ENCODE data around the gene ERMAP.

Gene ERMAP

GRCh38 chr1:42801832-42802473 is 15.0 kb upstream of the ERMAP start:
- TF ChIP-seq REST (IDR thresholded peaks at IDR 0.05; ENCODE audit: insufficient read depth in 1 of 2, low read depth in 2 of 2, low read length in 2 of 2) (no peak), SIN3A (IDR thresholded peaks at IDR 0.05; ENCODE audit: borderline replicate concordance, insufficient read depth, low read length) (no peak), FOXP2 (optimal IDR thresholded peaks at IDR 0.05; ENCODE audit: borderline replicate concordance, extremely low read depth, extremely low read length, insufficient read depth) (no peak), TAF1 (IDR thresholded peaks at IDR 0.05; ENCODE audit: borderline replicate concordance, insufficient read depth, low read length) (no peak), POLR2AphosphoS5 (IDR thresholded peaks at IDR 0.05; ENCODE audit: low read depth, low read length) (no peak)

- no peak for TF ChIP-seq SIN3A (IDR thresholded peaks at IDR 0.05; ENCODE audit: borderline replicate concordance, insufficient read depth, low read length)
- no peak for TF ChIP-seq REST (IDR thresholded peaks at IDR 0.05; ENCODE audit: insufficient read depth in 1 of 2, low read depth in 2 of 2, low read length in 2 of 2)
- no peak for TF ChIP-seq TAF1 (IDR thresholded peaks at IDR 0.05; ENCODE audit: borderline replicate concordance, insufficient read depth, low read length)
- TF ChIP-seq FOXP2 (optimal IDR thresholded peaks at IDR 0.05; ENCODE audit: borderline replicate concordance, extremely low read depth, extremely low read length, insufficient read depth): no peak
- no peak for TF ChIP-seq POLR2AphosphoS5 (IDR thresholded peaks at IDR 0.05; ENCODE audit: low read depth, low read length)
These were observed 10.8 kb upstream of the ERMAP start for GRCh38 chr1:42806171-42806570.

- TF ChIP-seq SIN3A (IDR thresholded peaks at IDR 0.05; ENCODE audit: borderline replicate concordance, insufficient read depth, low read length): no peak
- TF ChIP-seq FOXP2 (optimal IDR thresholded peaks at IDR 0.05; ENCODE audit: borderline replicate concordance, extremely low read depth, extremely low read length, insufficient read depth): no peak
- no peak for TF ChIP-seq POLR2AphosphoS5 (IDR thresholded peaks at IDR 0.05; ENCODE audit: low read depth, low read length)
These were observed 10.3 kb upstream of the ERMAP start for GRCh38 chr1:42806593-42806992.

DNA sequence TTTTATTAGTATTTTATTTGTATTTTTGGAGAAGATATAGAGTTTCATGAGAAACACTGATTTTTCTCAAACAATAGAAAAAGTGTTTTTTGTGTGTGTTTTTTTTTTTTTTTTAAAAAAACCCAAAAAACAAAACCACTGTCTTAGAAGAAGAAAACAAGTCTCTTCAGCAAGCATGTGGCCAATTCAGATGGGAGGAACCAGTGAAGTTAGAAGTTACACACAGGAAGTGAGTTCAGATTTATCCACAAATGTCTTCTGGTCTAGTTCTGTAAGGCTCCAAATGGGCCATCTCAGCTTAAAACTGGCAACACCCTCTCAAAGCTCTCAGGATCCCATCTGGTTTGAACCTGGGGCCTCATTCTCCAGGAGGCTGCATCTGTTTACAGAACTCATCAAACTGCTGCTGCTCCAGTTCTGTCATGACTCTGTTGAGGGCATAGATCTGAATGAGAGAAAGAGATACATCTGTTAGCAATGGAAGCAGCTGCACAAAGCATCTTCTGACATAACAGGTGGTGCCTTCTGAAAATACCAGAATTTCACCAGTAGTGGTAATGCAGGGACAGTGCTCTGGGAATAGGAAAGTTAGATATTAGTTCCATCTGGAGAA is 9.8 kb upstream of the ERMAP start:
- no peak for TF ChIP-seq FOXP2 (optimal IDR thresholded peaks at IDR 0.05; ENCODE audit: borderline replicate concordance, extremely low read depth, extremely low read length, insufficient read depth)
- TF ChIP-seq TAF1 (IDR thresholded peaks at IDR 0.05; ENCODE audit: borderline replicate concordance, insufficient read depth, low read length): no peak
- no peak for TF ChIP-seq REST (IDR thresholded peaks at IDR 0.05; ENCODE audit: insufficient read depth in 1 of 2, low read depth in 2 of 2, low read length in 2 of 2)
- no peak for TF ChIP-seq POLR2AphosphoS5 (IDR thresholded peaks at IDR 0.05; ENCODE audit: low read depth, low read length)
- no peak for TF ChIP-seq SIN3A (IDR thresholded peaks at IDR 0.05; ENCODE audit: borderline replicate concordance, insufficient read depth, low read length)

DNA sequence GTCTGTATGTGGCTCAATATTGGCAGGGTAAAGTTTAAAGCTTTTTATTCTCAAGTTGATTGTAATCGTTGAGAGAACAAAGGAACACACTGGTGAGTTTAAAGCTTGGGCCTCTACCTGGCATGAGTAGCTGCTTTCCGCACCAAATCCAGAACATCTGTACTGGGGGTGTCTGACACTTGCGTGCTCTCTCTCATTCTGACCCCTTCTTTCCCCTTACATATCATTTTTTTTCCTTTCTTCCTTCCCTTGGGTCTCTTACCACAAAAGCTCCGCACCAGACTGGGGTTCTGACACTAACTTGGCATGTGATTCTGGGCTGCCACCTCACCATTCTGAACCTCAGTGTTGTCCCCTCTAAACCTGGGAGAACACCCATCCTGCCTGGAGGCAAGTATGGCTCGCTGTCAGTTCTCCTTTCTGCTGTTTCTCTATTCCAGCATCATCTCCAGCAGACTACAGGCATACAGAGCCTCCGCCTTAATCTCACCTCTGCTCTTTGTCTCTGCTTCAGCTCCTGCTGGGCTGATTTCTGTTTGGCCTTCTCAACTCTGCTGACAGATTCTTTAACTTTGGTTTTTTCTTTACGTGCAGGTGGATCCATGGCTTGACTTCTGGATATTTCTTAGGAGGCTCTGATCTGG is 859 bp upstream of the ERMAP start:
- no peak for TF ChIP-seq TAF1 (IDR thresholded peaks at IDR 0.05; ENCODE audit: borderline replicate concordance, insufficient read depth, low read length)
- no peak for TF ChIP-seq FOXP2 (optimal IDR thresholded peaks at IDR 0.05; ENCODE audit: borderline replicate concordance, extremely low read depth, extremely low read length, insufficient read depth)
- TF ChIP-seq SIN3A (IDR thresholded peaks at IDR 0.05; ENCODE audit: borderline replicate concordance, insufficient read depth, low read length): no peak

DNA sequence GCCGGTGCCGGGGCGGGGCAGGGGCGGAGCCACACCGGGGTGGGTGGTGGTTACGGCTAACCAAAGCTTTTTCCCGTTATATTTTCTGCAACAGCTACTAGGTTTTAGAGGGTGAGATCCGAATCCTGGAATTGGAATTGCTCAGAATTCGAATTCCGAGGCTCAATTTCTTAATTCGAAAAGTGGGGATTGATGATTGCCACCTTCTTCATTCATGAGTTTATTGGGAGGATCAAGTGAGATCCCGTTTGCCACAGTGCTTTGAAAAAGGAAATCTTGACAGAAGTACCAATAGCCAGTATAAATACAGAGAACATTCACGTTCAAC is 482 bp downstream of the ERMAP start:
- TF ChIP-seq REST (IDR thresholded peaks at IDR 0.05; ENCODE audit: insufficient read depth in 1 of 2, low read depth in 2 of 2, low read length in 2 of 2) (no peak), FOXP2 (optimal IDR thresholded peaks at IDR 0.05; ENCODE audit: borderline replicate concordance, extremely low read depth, extremely low read length, insufficient read depth) (no peak), POLR2AphosphoS5 (IDR thresholded peaks at IDR 0.05; ENCODE audit: low read depth, low read length) (no peak), TAF1 (IDR thresholded peaks at IDR 0.05; ENCODE audit: borderline replicate concordance, insufficient read depth, low read length) (no peak), SIN3A (IDR thresholded peaks at IDR 0.05; ENCODE audit: borderline replicate concordance, insufficient read depth, low read length) (no peak)

All from PFSK-1 (cell line).